GM12878 (cell line): ENCODE results near the gene RPRD1B. TPM values are rescaled to one million over a fixed set of nuclear protein-coding genes. Genes with fewer than 3 reads are reported as not detected.

Source experiments
- ATAC-seq: fragments of 200-7000 bp; cut with Tn5 transposase; 3 replicates; pipeline ENCODE4 v1.9.1; 2020; ENCODE audit warnings: mild to moderate bottlenecking, moderate library complexity
- BruUV-seq: library from RNA; stranded (reverse); fragments of 400-500 nt; replicated peaks from 2 replicates; lab custom pipeline; 2021; lab: Mats Ljungman, UMichigan
- CTCF ChIA-PET: fragments of 300-600 bp; sonication (Branson Sonifier 250); formaldehyde crosslinking; extraction: SDS; loops from one replicate; lab custom pipeline; 2021; ENCODE audit warnings: inconsistent platforms; lab: Yijun Ruan, JAX
- POLR2A ChIA-PET: fragments of 350-600 bp; formaldehyde crosslinking; extraction: SDS; loops from one replicate; lab custom pipeline; 2021; ENCODE audit warnings: inconsistent platforms; lab: Charles Lee
- RAD21 ChIA-PET: fragments of 300-600 bp; sonication (Branson Sonifier 250); formaldehyde crosslinking; loops from one replicate; lab custom pipeline; 2023; ENCODE audit warnings: antibody characterized with exemption; ENCODE audit not compliant: unreplicated experiment; lab: Charles Lee
- SMC1A ChIA-PET: fragments of 300-600 bp; sonication (Branson Sonifier 250); formaldehyde crosslinking; loops from one replicate; lab custom pipeline; 2023; ENCODE audit not compliant: unreplicated experiment, uncharacterized antibody; lab: Charles Lee
- DNase-seq: peaks from one replicate; pipeline ENCODE4 v3.0.0-alpha.2; 2011; ENCODE audit warnings: low read depth, low spot score
- FAIRE-seq: peaks from 3 replicates; lab custom pipeline; 2011; peaks lifted over from hg19 to GRCh38; lab: Jason Lieb, UNC
- H2AFZ ChIP-seq: 2 replicates; pipeline ENCODE4 v1.6.0; 2011; ENCODE audit warnings: low read depth, low read length, control low read depth; ENCODE audit not compliant: control insufficient read depth
- H3K27ac ChIP-seq: 2 replicates; pipeline ENCODE4 v1.5.1; 2011; ENCODE audit warnings: control low read depth; ENCODE audit not compliant: control insufficient read depth, insufficient read depth
- H3K27me3 ChIP-seq, 2 experiments: replicated peaks in 1 of 2; 2 replicates each; pipeline versions ENCODE4 v1.6.0 to v1.6.1; 2011; ENCODE audit warnings: low read length in 1 of 2; ENCODE audit not compliant: control insufficient read depth in 2 of 2, insufficient read depth in 2 of 2
- H3K36me3 ChIP-seq, 2 experiments: 2 replicates each; pipeline ENCODE4 v1.5.1; 2011; ENCODE audit warnings: low read length in 1 of 2; ENCODE audit not compliant: control insufficient read depth in 2 of 2, insufficient read depth in 2 of 2
- H3K4me1 ChIP-seq: 2 replicates; pipeline ENCODE4 v1.6.1; 2011; ENCODE audit warnings: mild to moderate bottlenecking, low read length, moderate library complexity, mixed read lengths; ENCODE audit not compliant: control insufficient read depth, insufficient read depth
- H3K4me2 ChIP-seq: 2 replicates; pipeline ENCODE4 v1.6.0; 2011; ENCODE audit warnings: control low read depth; ENCODE audit not compliant: control insufficient read depth, insufficient read depth
- H3K4me3 ChIP-seq: fragments of 200-600 bp; sonication (generic); 2 replicates; pipeline ENCODE4 v1.5.1; 2016
- H3K79me2 ChIP-seq: 2 replicates; pipeline ENCODE4 v1.6.0; 2011; ENCODE audit warnings: low read length; ENCODE audit not compliant: control insufficient read depth, insufficient read depth
- H3K9ac ChIP-seq: 2 replicates; pipeline ENCODE4 v1.8.0; 2011; ENCODE audit warnings: low read length, control low read depth, mixed read lengths; ENCODE audit not compliant: control insufficient read depth, insufficient read depth
- H3K9me3 ChIP-seq: replicated peaks from 3 replicates; pipeline ENCODE4 v1.5.1; 2011; ENCODE audit warnings: mild to moderate bottlenecking, low read length; ENCODE audit not compliant: control insufficient read depth, insufficient read depth
- H4K20me1 ChIP-seq: 2 replicates; pipeline ENCODE4 v1.6.0; 2011; ENCODE audit not compliant: control insufficient read depth, insufficient read depth
- CHD1 ChIP-seq: IDR thresholded peaks from 2 replicates; pipeline ENCODE4 v1.6.1; 2012; ENCODE audit warnings: low read depth, low read length, improper control_type of control experiment
- DPF2 ChIP-seq: fragments of 450-650 bp; IDR thresholded peaks from 2 replicates; pipeline ENCODE4 v1.6.1; 2017; ENCODE audit warnings: mild to moderate bottlenecking
- HCFC1 ChIP-seq: fragments of 150-350 bp; IDR thresholded peaks from 2 replicates; pipeline ENCODE4 v1.6.1; 2014; ENCODE audit warnings: low read length
- SP1 ChIP-seq: IDR thresholded peaks from one replicate; pipeline ENCODE4 v1.6.1; 2011; ENCODE audit warnings: low read depth, low read length
- SUZ12 ChIP-seq: fragments of 200-600 bp; sonication (generic); IDR thresholded peaks from one replicate; pipeline ENCODE4 v1.6.1; 2018; ENCODE audit warnings: antibody characterized with exemption, mild to moderate bottlenecking; ENCODE audit not compliant: unreplicated experiment
- WGBS: methylation state at CpG from one replicate; pipeline ENCODE4 v1.1.6; 2016; ENCODE audit warnings: low lambda C conversion rate; ENCODE audit not compliant: insufficient replicate concordance, insufficient coverage; ENCODE audit errors: missing lambda C conversion rate; 5-methylcytosine and 5-hydroxymethylcytosine counted together
- in situ Hi-C: fragments of 300-500 bp; cut with MboI; formaldehyde crosslinking; loops from 9 replicates; pipeline ENCODE4 v1.14.3; 2018; ENCODE audit warnings: mixed read lengths
- intact Hi-C: fragments of 100-400 bp; cut with micrococcal nuclease; formaldehyde crosslinking; loops from one replicate; pipeline ENCODE4 v1.14.2; 2022; ENCODE audit not compliant: unreplicated experiment
- polyA plus RNA-seq, 11 experiments: library from polyadenylated mRNA; depleted of rRNA in 4 of 11; unstranded in 6 of 11; stranded (reverse) in 5 of 11; fragments of >200 nt; fragmentation: Nextera tagmentation in 4 of 11; fragmentation: Illumina TruSeq in 1 of 11; extraction: Ambion mirVana in 4 of 11; extraction: Trizol in 1 of 11; gene quantifications; 1 replicate in 1 of 11; 2 replicates in 10 of 11; pipeline versions ENCODE4 v1.2.1 to v1.2.3, GENCODE V29; 2011 to 2016; ENCODE audit warnings: inconsistent platforms in 2 of 11, missing spikeins in 2 of 11, low read depth in 1 of 11
- total RNA-seq, 4 experiments: library from RNA; depleted of rRNA in 3 of 4; stranded (reverse); fragments of >200 nt in 3 of 4; fragmentation: Illumina TruSeq in 1 of 4; extraction: Trizol in 1 of 4; gene quantifications; 2 replicates each; pipeline versions ENCODE4 v1.2.1 to v1.2.3, GENCODE V29; 2013 to 2021
- TF ChIP-seq, protein P1 (sequence below): fragments of 450-650 bp; IDR thresholded peaks from 2 replicates; pipeline ENCODE4 v1.6.1; 2016; ENCODE audit warnings: mild to moderate bottlenecking

The RPRD1B gene
- total and polyA plus RNA-seq, 10 of the 15 experiments (the other 5 are each of a cell fraction or from before 2014, with no cell fraction given): 5.2 to 40.2 (median 30.0) TPM

DNA sequence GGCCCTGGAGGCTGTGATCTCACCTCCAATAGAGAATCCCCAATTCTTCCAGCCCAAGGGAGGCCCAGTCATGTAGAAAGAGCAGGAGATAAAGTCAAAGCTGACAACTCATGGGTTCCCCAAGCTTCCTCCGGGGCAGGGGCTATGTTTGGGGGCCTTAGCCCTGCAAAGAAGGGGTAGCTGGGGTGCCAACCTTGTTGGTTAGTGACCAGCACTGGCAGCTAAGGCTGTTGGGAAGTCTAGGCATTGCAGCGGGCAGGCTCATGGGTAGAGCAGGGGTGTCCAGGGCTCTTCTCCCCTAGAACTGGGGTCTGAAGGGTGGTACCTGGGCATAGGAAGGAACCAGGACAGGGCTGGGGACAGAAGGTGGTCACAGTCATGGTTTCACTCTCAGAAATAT lies 95.1 kb downstream of the RPRD1B start:
- Histone ChIP-seq H3K36me3 (no peaks in the 10 kb centered on the region), H3K9me3 (no peaks in the 10 kb centered on the region), H3K9ac (no peak overlapping the region), H2AFZ (no peak overlapping the region), H3K4me3 (no peak overlapping the region), H3K4me2 (no peak overlapping the region), H3K27ac (no peak overlapping the region), H3K4me1 (no peaks in the 10 kb centered on the region), H4K20me1 (no peaks in the 10 kb centered on the region), H3K79me2 (no peaks in the 10 kb centered on the region), H3K27me3 (no peaks in the 10 kb centered on the region)
- ChIA-PET CTCF (interaction anchor here (0.7 kb wide), 1 partner anchor 92 kb away, joined by 3 read pairs; no protein-coding TSS in a partner anchor), SMC1A (interaction anchor here (1.0 to 1.2 kb wide), 2 partner anchors 9 to 15 kb away, joined by 3 to 5 read pairs; no protein-coding TSS in a partner anchor), POLR2A (no interaction called here), RAD21 (no interaction called here)
- no TSS peak for BruUV-seq
- TF ChIP-seq, protein P1, sequence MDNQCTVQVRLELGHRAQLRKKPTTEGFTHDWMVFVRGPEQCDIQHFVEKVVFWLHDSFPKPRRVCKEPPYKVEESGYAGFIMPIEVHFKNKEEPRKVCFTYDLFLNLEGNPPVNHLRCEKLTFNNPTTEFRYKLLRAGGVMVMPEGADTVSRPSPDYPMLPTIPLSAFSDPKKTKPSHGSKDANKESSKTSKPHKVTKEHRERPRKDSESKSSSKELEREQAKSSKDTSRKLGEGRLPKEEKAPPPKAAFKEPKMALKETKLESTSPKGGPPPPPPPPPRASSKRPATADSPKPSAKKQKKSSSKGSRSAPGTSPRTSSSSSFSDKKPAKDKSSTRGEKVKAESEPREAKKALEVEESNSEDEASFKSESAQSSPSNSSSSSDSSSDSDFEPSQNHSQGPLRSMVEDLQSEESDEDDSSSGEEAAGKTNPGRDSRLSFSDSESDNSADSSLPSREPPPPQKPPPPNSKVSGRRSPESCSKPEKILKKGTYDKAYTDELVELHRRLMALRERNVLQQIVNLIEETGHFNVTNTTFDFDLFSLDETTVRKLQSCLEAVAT: no peak
- no peak for TF ChIP-seq SUZ12
- no peak for TF ChIP-seq DPF2
- TF ChIP-seq CHD1: no peak
- no peak for TF ChIP-seq HCFC1
- no peak for TF ChIP-seq SP1
- intact Hi-C loops (no loop called here), in situ Hi-C loops (no loop called here)
- WGBS: 43% methylated on average over 2 of the region's 2 CpGs
- FAIRE-seq (no peak), ATAC-seq (no peak), DNase-seq (no peak)
